HUDEP-2 (cell line): ENCODE data around the gene MTLN.
A peak's percentile ranks its signal among the peaks of the same experiment; 100 is the strongest.
"Not testable (repeated sequence)": the region's sequence is repeated elsewhere in the genome, so short reads cannot be mapped to it uniquely, and the experiment has no call there.

Source experiments
- DNase-seq, 76 experiments: peaks; one replicate each; lab custom pipeline; 2025; ENCODE audit not compliant: unreplicated experiment in 76 of 76; lab: John Stamatoyannopoulos, UW

The MTLN gene, protein sequence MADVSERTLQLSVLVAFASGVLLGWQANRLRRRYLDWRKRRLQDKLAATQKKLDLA

DNA sequence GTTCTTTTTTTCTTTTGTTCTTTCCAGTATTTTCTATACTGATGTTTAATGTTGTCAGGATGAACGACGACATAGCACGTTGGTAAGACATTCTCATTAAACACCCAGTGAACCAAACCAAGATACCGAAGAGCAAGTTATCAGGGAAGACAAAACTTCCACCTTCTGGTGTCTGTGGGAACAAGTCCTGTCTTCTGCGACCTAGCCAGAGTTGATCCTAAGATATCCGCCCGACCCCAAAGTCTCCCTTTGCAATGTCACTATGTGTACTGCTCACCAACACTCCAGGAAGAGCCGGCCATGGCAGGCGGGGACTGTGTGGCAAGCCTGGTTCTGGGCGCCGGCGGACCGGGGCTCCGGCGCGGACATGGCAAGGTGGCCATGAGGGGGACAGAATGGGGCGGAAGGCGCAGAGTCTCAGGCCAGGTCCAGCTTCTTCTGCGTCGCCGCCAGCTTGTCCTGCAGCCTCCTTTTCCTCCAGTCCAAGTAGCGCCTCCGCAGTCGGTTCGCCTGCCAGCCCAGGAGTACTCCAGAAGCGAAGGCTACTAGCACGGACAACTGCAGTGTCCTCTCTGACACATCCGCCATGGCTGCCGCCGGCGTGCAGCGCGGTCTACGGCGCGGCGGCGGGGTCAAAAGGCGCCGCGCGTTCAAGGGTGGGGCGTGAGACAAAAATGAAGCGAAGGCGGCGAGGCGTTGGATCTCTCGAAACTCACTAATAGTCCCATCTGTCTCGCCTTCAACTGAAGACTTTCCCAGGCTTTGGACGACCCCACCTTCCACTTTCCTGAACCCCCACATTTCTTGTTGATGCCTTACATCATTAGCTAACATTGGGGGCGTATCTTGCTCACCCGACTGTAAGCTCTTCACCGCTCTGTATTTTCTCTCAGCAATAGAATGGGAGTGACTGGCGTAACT is at the start of gene MTLN:
Gene MTLN (minus strand): TSS at position 610 of the 921 bp plus-strand sequence. CDS start 22 bp downstream, at position 588.
- peak in 45 of 76 experiments; percentile 1 to 61 (median 22) for DNase-seq

DNA sequence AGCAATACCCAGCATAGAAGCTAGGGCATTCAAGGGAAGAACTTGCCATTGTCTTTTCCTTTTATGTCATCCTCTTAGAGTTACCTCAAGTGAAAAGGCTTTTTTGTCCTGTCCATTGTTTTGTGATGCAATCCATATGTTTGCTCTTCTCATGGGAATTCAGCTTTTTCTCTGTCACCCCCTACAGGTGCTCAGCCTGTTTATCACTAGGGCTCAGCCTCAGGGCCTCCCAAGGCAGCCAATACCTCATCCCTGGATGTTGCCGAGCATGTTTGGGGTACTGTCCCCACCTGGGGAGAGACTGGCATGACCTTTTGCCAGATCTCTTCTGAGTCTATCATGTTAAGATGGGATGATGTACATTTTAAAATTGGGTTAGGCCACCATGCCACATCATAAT is 49.6 kb upstream of the MTLN start:
- DNase-seq, result not testable (repeated sequence)

- not testable (repeated sequence) for DNase-seq
Observed at GRCh38 chr2:110248081-110248795, 35.9 kb upstream of the MTLN start.

DNA sequence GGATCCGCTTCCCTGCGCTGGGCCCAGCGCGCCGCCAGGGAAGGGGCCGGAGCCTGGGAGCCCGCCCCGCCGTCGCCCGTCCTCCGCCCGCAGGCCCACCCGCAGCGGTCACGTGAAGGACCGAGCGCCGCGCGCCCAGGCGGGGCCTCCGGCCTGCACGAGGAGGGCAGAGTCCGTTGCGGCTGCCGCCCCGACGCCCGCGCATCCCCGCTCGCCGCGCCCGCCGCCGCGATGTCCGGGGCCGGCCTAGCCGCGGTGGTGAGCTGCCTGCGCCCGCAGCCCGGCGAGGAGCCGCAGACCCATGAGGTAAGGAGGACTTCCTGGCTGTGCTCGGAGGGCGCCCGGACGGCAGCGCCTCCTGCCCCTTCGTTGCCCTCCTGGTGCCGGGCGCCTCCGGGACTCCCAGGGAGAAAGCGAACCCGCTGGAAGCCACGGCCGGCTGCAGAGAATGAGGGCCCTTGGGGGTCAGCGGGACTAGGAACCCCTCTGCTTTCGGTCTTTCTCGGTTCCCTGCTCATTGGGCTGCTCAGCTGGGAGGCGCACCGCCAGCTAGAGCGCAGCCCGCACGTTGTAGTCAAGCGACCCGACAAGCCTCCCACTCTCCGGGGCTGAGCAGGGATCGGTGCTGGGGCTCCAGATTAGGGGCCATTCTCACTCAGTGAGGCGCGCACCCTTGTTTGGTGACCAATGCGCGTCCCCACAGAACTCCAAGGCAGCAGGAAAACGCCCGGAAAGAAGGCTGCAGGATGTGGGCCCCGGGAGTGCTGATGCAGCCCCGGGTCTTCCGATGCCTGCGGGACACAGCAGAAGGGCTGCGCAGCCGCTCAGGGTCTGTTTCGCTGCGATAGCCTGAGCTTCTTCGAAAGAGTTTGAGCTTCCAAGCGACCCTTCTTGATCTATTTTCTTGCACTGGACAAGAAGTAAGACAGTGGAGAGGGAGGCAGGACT is 33.4 kb upstream of the MTLN start:
- DNase-seq, result not testable (repeated sequence)

DNA sequence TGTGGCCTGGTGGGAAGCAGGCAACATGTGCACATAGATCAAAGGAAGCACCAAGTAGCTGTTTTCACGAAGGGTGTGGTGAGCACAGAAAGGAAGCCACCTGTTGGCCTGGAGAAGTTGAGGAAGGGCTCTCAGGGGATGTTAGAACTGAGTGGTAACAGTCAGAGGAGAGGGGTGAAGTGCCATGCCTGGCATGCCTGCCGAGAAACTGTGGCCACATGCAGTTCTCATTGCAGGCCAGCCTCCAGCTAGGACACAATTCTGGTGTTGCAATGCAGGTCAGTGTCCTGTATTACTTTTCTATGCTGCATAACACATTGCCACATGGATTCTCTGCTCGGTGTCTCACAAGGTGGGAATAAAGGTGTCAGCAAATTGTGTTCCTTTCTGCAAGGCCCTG is 30.9 kb upstream of the MTLN start:
- DNase-seq, result not testable (repeated sequence)

DNA sequence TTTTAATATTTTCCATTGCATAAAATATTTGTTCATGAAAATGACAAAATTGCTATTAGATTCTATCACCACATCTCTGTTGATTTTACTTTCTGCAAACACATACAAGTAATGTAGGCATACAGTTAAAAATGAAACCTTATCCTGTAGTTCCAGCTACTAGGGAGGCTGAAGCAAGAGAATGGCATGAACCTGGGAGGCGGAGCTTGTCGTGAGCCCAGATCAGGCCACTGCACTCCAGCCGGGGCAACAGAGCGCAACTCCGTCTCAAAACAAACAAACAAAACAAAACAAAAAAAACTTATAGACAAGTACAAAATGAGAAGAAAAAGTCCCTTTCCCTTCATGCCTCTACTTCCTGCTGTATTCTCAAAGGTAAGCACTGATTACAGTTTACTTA is 22.2 kb upstream of the MTLN start:
- DNase-seq, result not testable (repeated sequence)

DNA sequence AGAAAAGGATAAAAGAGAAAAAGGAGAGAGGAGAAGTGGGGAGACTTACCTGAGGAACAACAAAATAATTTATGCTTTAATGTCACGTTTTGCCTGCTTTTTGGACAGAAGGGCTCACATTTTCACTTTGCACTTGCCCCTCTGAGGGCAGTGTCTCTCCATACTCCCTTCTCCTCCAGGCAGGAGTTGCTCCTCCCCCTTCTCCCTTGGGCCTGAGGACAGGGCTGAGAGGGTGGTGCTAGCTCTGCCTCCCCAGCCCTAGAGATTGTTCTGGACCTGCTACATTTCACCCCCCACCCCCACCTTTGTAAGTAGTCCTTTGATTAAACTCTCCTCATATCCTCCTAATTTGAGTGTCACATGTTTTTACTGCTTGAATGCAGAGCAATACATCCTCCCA is 17.5 kb upstream of the MTLN start:
- not testable (repeated sequence) for DNase-seq

DNA sequence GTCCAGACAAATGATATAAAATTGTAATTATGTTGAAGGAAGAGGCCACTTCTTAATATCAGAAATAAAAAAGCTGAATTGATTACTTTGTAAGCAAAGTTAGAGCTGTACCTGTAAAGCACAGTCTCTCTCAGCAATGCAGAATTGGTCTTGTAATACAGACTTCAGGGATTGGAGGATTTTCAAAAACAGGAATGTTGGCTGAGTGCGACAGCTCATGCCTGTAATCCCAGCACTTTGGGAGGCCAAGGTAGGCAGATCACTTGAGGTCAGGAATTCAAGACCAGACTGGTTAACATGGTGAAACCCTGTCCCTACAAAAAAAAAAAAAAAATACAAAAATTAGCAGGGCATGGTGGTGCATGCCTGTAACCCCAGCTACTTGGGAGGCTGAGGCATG is 10.3 kb upstream of the MTLN start:
- DNase-seq, result not testable (repeated sequence)

- DNase-seq, result no peak
Observed at GRCh38 chr2:110221938-110222337, 9.6 kb upstream of the MTLN start.

- DNase-seq, result no peak
Observed at GRCh38 chr2:110220190-110220564, 7.8 kb upstream of the MTLN start.

- DNase-seq, result no peak
Observed at GRCh38 chr2:110219496-110220189, 7.3 kb upstream of the MTLN start.

DNA sequence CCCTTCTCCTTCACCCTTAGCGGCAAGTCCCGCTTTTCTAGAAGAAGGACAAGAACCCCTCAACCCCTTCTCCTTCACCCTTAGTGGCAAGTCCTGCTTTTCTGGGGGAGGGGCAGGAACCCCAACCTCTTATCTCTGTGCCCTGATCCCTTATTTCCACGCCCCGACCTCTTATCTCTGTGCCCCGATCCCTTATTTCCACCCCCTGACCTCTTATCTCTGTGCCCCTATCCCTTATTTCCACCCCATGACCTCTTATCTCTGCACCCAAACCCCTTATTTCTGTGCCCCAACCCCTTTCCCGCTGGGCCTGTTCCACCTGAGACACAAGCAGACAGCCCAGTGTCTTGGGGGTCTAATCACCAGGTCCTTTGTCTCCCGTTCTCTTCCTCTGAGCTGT is 6.5 kb upstream of the MTLN start:
- DNase-seq, result not testable (repeated sequence)

- DNase-seq, result no peak
Observed at GRCh38 chr2:110216803-110217202, 4.5 kb upstream of the MTLN start.

DNA sequence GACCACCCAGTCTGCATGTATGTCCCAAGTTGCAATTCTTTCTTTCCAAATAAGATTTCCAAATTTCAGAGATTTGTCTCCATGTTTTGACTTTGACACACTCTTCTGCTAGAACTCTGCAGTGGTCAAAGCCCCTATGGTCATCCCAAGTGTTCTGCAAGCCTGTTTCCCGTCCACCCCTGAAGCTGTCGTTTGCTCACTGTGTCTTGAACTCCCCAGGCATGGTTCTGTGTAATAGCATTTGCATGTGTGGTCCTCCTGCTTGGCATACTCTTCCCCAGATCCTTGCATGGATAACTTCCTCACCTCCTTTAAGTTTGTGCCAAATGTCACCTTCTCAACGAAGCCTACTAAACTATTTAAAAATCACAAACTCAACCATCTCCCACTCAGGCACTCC is 3.9 kb upstream of the MTLN start:
- DNase-seq, result no peak

GRCh38 chr2:110215566-110216158 is 3.3 kb upstream of the MTLN start:
- no peak for DNase-seq

- no peak for DNase-seq
Observed at GRCh38 chr2:110215091-110215490, 2.7 kb upstream of the MTLN start.

- not testable (repeated sequence) for DNase-seq
Observed at GRCh38 chr2:110213522-110213921, 1.2 kb upstream of the MTLN start.

- peak in 1 of 76 experiments; percentile 16 for DNase-seq
Observed at GRCh38 chr2:110205660-110206455, 6.5 kb downstream of the MTLN start.
